Stimulated activated CD8-positive, alpha-beta memory T cell treated with anti-CD3 and anti-CD28 coated beads, Interleukin-4, amount 100 ng/mL, for 4 hours (primary cell): ENCODE results near the gene MAP6.
A peak's percentile ranks its signal among the peaks of the same experiment; 100 is the strongest.
"Not testable (repeated sequence)": the region's sequence is repeated elsewhere in the genome, so short reads cannot be mapped to it uniquely, and the experiment has no call there.

Source experiments
- DNase-seq, 2 donors: peaks; one replicate each; pipeline ENCODE4 v3.0.0-alpha.2; 2020; ENCODE audit warnings: low read depth in 2 of 2, low spot score in 1 of 2

Gene MAP6

GRCh38 chr11:75668451-75669297 is at the start of gene MAP6:
Gene MAP6 (minus strand): TSS chr11:75669038. CDS start chr11:75668369, 669 bp downstream.
- no peak for DNase-seq

- DNase-seq, result no peak
Measured at GRCh38 chr11:75717608-75718418, 49.0 kb upstream of the MAP6 start, which contains the start of gene MOGAT2. Gene MOGAT2 (plus strand): TSS chr11:75717838. CDS start chr11:75717889, 51 bp downstream.

- DNase-seq, result no peak
Measured at GRCh38 chr11:75716659-75717058, 47.8 kb upstream of the MAP6 start.

GRCh38 chr11:75715688-75716087 is 46.9 kb upstream of the MAP6 start:
- no peak for DNase-seq

- DNase-seq, result no peak
Measured at GRCh38 chr11:75714211-75714610, 45.4 kb upstream of the MAP6 start.

- peak; percentile 21 to 33 for DNase-seq
Measured at GRCh38 chr11:75706260-75706729, 37.5 kb upstream of the MAP6 start.

GRCh38 chr11:75705541-75705940 is 36.7 kb upstream of the MAP6 start:
- no peak for DNase-seq

- DNase-seq, result no peak
Measured at GRCh38 chr11:75703695-75704237, 34.9 kb upstream of the MAP6 start.

GRCh38 chr11:75700940-75701339 is 32.1 kb upstream of the MAP6 start:
- no peak for DNase-seq

- DNase-seq, result no peak
Measured at GRCh38 chr11:75697906-75698581, 29.2 kb upstream of the MAP6 start.

- no peak for DNase-seq
Measured at GRCh38 chr11:75691804-75692203, 23.0 kb upstream of the MAP6 start.

- DNase-seq, result no peak
Measured at GRCh38 chr11:75689863-75690609, 21.2 kb upstream of the MAP6 start.

GRCh38 chr11:75683856-75684255 is 15.0 kb upstream of the MAP6 start:
- not testable (repeated sequence) for DNase-seq

- no peak for DNase-seq
Measured at GRCh38 chr11:75679566-75679965, 10.7 kb upstream of the MAP6 start.

GRCh38 chr11:75678620-75679259 is 9.9 kb upstream of the MAP6 start:
- DNase-seq, result no peak

GRCh38 chr11:75677909-75678308 is 9.1 kb upstream of the MAP6 start:
- no peak for DNase-seq

- DNase-seq, result no peak
Measured at GRCh38 chr11:75677275-75677674, 8.4 kb upstream of the MAP6 start.

GRCh38 chr11:75673977-75674582 is 5.2 kb upstream of the MAP6 start:
- DNase-seq, result no peak

GRCh38 chr11:75667831-75668450 is 897 bp downstream of the MAP6 start:
- DNase-seq, result no peak
